Neuronal stem cell (in vitro differentiated cells): Measurements from ENCODE around the gene OSBPL6.

ENCODE experiments used
- DNase-seq: peaks from one replicate; pipeline ENCODE4 v3.0.0-alpha.2; 2013; ENCODE audit warnings: low spot score
- H2AFZ ChIP-seq: one replicate; pipeline ENCODE4 v1.6.1; 2013; ENCODE audit warnings: mild to moderate bottlenecking, low read length, inconsistent platforms
- H2AK5ac ChIP-seq: 2 replicates; pipeline ENCODE4 v1.6.1; 2013; ENCODE audit warnings: low read depth, mild to moderate bottlenecking, inconsistent platforms, low read length, moderate library complexity, mixed read lengths
- H2BK120ac ChIP-seq: 2 replicates; pipeline ENCODE4 v1.6.1; 2013; ENCODE audit warnings: low read depth, mild to moderate bottlenecking, inconsistent platforms, low read length, moderate library complexity, mixed read lengths
- H2BK12ac ChIP-seq: one replicate; pipeline ENCODE4 v1.6.1; 2013; ENCODE audit warnings: low read length, inconsistent platforms
- H2BK15ac ChIP-seq: 2 replicates; pipeline ENCODE4 v1.6.1; 2013; ENCODE audit warnings: mild to moderate bottlenecking, low read length, inconsistent platforms, mixed read lengths
- H2BK5ac ChIP-seq: one replicate; pipeline ENCODE4 v1.6.1; 2013; ENCODE audit warnings: inconsistent platforms, mild to moderate bottlenecking, low read length, moderate library complexity
- H3K14ac ChIP-seq: one replicate; pipeline ENCODE4 v1.6.1; 2013; ENCODE audit warnings: low read length, inconsistent platforms
- H3K18ac ChIP-seq: 2 replicates; pipeline ENCODE4 v1.6.1; 2013; ENCODE audit warnings: low read length, inconsistent platforms
- H3K23ac ChIP-seq: 2 replicates; pipeline ENCODE4 v1.6.1; 2013; ENCODE audit warnings: low read depth, mild to moderate bottlenecking, mixed read lengths, low read length, inconsistent platforms; ENCODE audit not compliant: poor library complexity
- H3K27ac ChIP-seq: replicated peaks from 3 replicates; pipeline ENCODE4 v1.5.1; 2013; ENCODE audit warnings: low read length, inconsistent platforms
- H3K27me3 ChIP-seq, 3 experiments: 2 replicates each; pipeline ENCODE4 v1.6.1; 2013; ENCODE audit warnings: low read length in 3 of 3, mild to moderate bottlenecking in 2 of 3, inconsistent platforms in 1 of 3, low read depth in 1 of 3, mixed read lengths in 1 of 3, moderate library complexity in 1 of 3; ENCODE audit not compliant: control insufficient read depth in 3 of 3, insufficient read depth in 3 of 3
- H3K36me3 ChIP-seq, 2 donors: replicated peaks in 1 of 2; 2 replicates each; pipeline ENCODE4 v1.6.1; 2013; ENCODE audit warnings: low read length in 2 of 2; ENCODE audit not compliant: control insufficient read depth in 2 of 2, insufficient read depth in 2 of 2
- H3K4ac ChIP-seq: 2 replicates; pipeline ENCODE4 v1.6.1; 2013; ENCODE audit warnings: inconsistent platforms, mild to moderate bottlenecking, low read length, moderate library complexity
- H3K4me1 ChIP-seq, 2 donors: 1 replicate in 1 of 2; 2 replicates in 1 of 2; pipeline ENCODE4 v1.6.1; 2013; ENCODE audit warnings: low read length in 2 of 2, low read depth in 1 of 2; ENCODE audit not compliant: control insufficient read depth in 2 of 2, insufficient read depth in 1 of 2
- H3K4me2 ChIP-seq: one replicate; pipeline ENCODE4 v1.6.1; 2013; ENCODE audit warnings: mild to moderate bottlenecking, low read length, inconsistent platforms; ENCODE audit not compliant: insufficient read depth, poor library complexity, severe bottlenecking
- H3K4me3 ChIP-seq, 2 donors: 2 replicates each; pipeline ENCODE4 v1.5.1; 2013; ENCODE audit warnings: low read length in 2 of 2, mild to moderate bottlenecking in 2 of 2, inconsistent platforms in 1 of 2, moderate library complexity in 1 of 2
- H3K79me1 ChIP-seq: one replicate; pipeline ENCODE4 v1.6.1; 2013; ENCODE audit warnings: low read depth, mild to moderate bottlenecking, inconsistent platforms, low read length, moderate library complexity
- H3K9ac ChIP-seq: one replicate; pipeline ENCODE4 v1.6.1; 2013; ENCODE audit warnings: mild to moderate bottlenecking, low read depth, low read length, inconsistent platforms; ENCODE audit not compliant: poor library complexity
- H3K9me3 ChIP-seq, 2 donors: replicated peaks in 1 of 2; 2 replicates each; pipeline versions ENCODE3 to v1.6.1; 2013; ENCODE audit warnings: low read length in 2 of 2, mild to moderate bottlenecking in 2 of 2, inconsistent platforms in 1 of 2, low read depth in 1 of 2, mixed read lengths in 1 of 2, moderate library complexity in 1 of 2; ENCODE audit not compliant: control insufficient read depth in 2 of 2, insufficient read depth in 1 of 2
- H4K8ac ChIP-seq: one replicate; pipeline ENCODE4 v1.6.1; 2013; ENCODE audit warnings: low read depth, mild to moderate bottlenecking, inconsistent platforms, low read length, moderate library complexity
- H4K91ac ChIP-seq: one replicate; pipeline ENCODE4 v1.6.1; 2013; ENCODE audit warnings: low read length, low read depth, mild to moderate bottlenecking, inconsistent platforms; ENCODE audit not compliant: poor library complexity
- WGBS, 2 donors: extraction: QIAGEN DNeasy Blood & Tissue Kit; methylation state at CpG; one replicate each; pipeline ENCODE4 v1.1.7; 2013; ENCODE audit warnings: missing lambda C conversion rate in 2 of 2, mixed read lengths in 1 of 2; ENCODE audit not compliant: insufficient read length in 2 of 2, insufficient replicate concordance in 1 of 2; ENCODE audit errors: extremely low coverage in 2 of 2; 5-methylcytosine and 5-hydroxymethylcytosine counted together

OSBPL6 gene

DNA sequence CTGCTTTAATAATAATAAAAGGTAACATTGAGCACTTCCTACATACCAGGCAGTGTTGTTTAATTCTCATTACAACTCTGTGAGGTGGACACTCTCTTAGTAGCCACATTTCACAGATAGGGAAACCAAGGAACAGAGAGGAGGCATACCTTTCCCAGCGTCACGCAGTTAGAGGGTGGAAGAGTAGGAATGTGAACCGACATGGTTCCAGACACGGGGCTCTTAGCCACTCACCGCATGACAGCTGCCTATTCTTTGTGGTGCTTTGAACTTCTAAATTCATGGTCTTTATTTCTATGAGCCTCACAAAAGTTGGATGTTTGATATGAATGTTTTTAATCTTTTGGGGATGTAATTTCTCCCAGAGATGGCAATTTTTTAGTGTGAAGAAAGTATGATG, 76.0 kb downstream of the OSBPL6 start:
- H3K27ac ChIP-seq, result no peak overlapping the region

DNA sequence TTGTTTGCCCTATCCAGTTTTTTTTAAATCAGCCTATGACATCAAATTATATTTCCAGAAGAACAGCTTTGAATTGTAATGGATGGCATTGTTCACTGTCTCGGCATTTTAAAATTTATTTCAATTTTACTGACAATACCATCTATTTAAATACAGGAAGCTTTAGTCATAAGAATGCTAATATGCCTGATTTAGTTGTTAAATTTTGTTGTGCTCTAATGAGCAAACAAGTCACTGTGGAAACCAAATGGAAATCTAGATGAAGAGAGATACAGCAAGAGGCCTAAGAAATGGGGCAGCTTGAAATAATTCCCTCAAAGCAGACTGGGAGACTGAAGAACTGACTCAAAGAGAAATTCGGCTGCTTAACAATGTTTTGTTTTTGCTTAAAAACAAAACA, 76.8 kb downstream of the OSBPL6 start:
- H4K91ac ChIP-seq, result no peak overlapping the region
- no peak overlapping the region for H4K8ac ChIP-seq
- H2AFZ ChIP-seq, result no peak overlapping the region
- no peak overlapping the region for H2AK5ac ChIP-seq
- no peak overlapping the region for H3K27ac ChIP-seq
- H3K14ac ChIP-seq, result no peak overlapping the region
- no peak overlapping the region for H3K4me2 ChIP-seq
- WGBS, 2 donors, result no CpG with 5 or more reads among the region's 2 CpGs
- H3K9ac ChIP-seq, result no peak overlapping the region
- no peaks in the 10 kb centered on the region for H3K9me3 ChIP-seq
- no peak overlapping the region for H2BK5ac ChIP-seq
- no peaks in the 10 kb centered on the region for H3K79me1 ChIP-seq
- H3K36me3 ChIP-seq, result no peaks in the 10 kb centered on the region
- no peak overlapping the region for H3K4me3 ChIP-seq
- H3K4me1 ChIP-seq, result peaks cover 0 to 2% of the 10 kb centered on the region in 2 donors
- H3K27me3 ChIP-seq, result no peaks in the 10 kb centered on the region
- no peak overlapping the region for H3K18ac ChIP-seq
- H3K23ac ChIP-seq, result no peak overlapping the region
- H3K4ac ChIP-seq, result no peak overlapping the region
- DNase-seq, result no peak
- H2BK12ac ChIP-seq, result no peak overlapping the region
- H2BK120ac ChIP-seq, result no peak overlapping the region
- H2BK15ac ChIP-seq, result no peak overlapping the region

More for the DNA sequence above, 76.0 kb downstream of the OSBPL6 start:
- peaks cover 0 to 2% of the 10 kb centered on the region in 2 donors for H3K4me1 ChIP-seq
- no peaks in the 10 kb centered on the region for H3K27me3 ChIP-seq
- H3K9me3 ChIP-seq, result no peaks in the 10 kb centered on the region
- H3K4ac ChIP-seq, result no peak overlapping the region
- no peak overlapping the region for H3K18ac ChIP-seq
- no peak overlapping the region for H2BK120ac ChIP-seq
- no peak for DNase-seq
- no peak overlapping the region for H4K91ac ChIP-seq
- H2AFZ ChIP-seq, result no peak overlapping the region
- H4K8ac ChIP-seq, result no peak overlapping the region
- H3K14ac ChIP-seq, result no peak overlapping the region
- WGBS, 2 donors, result no CpG with 5 or more reads among the region's 5 CpGs
- no peak overlapping the region for H2BK12ac ChIP-seq
- H3K4me3 ChIP-seq, result no peak overlapping the region
- H3K79me1 ChIP-seq, result no peaks in the 10 kb centered on the region
- no peak overlapping the region for H2BK5ac ChIP-seq
- H2AK5ac ChIP-seq, result no peak overlapping the region
- H3K23ac ChIP-seq, result no peak overlapping the region
- H3K36me3 ChIP-seq, result no peaks in the 10 kb centered on the region
- H3K9ac ChIP-seq, result no peak overlapping the region
- no peak overlapping the region for H3K4me2 ChIP-seq
- H2BK15ac ChIP-seq, result no peak overlapping the region

DNA sequence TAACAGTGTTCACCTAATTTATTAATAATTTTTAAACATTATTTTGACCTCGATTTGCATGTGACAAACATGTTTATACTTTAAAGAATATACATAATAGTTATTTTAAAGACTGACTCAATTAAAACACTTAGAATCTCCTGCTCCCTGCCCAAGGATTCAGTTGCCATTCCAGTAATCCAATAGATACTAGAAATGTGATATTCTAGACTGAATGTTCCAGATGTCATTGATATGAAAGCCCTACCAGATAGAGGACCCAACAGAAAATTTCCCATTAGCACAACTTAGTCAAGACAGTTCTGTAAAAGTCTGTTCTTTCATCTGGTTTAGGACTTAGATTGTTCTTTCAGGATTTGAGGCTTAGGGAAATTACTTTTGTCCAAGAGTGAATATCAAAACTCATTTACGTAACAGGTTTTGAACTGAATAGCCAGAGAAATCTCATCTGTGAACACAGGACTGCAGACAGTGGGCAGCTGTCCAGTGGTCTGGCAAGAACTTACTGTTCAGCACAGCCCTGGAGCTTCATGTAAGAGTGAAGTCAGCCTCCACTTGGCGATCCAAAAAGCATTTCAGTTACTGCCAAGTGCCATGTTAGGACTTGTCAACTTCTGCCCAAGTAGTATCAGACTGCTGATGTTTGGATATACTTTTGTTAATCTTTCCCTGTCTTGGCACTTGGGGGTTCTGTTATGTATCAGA, 77.5 kb downstream of the OSBPL6 start:
- Histone ChIP-seq H2BK5ac (no peak overlapping the region), H3K9ac (no peak overlapping the region), H3K18ac (no peak overlapping the region), H3K14ac (no peak overlapping the region), H3K36me3 (no peaks in the 10 kb centered on the region), H2BK120ac (no peak overlapping the region), H2BK15ac (no peak overlapping the region), H4K8ac (no peak overlapping the region), H2BK12ac (no peak overlapping the region), H3K79me1 (no peaks in the 10 kb centered on the region), H3K4me2 (no peak overlapping the region), H3K27me3 (no peaks in the 10 kb centered on the region), H3K9me3 (no peaks in the 10 kb centered on the region), H3K4me1 (no peaks in the 10 kb centered on the region), H3K23ac (no peak overlapping the region), H3K4ac (no peak overlapping the region), H3K27ac (no peak overlapping the region), H3K4me3 (no peak overlapping the region), H2AK5ac (no peak overlapping the region), H4K91ac (no peak overlapping the region), H2AFZ (no peak overlapping the region)
- WGBS, 2 donors, result no CpG with 5 or more reads among the region's 3 CpGs
- DNase-seq, result no peak

DNA sequence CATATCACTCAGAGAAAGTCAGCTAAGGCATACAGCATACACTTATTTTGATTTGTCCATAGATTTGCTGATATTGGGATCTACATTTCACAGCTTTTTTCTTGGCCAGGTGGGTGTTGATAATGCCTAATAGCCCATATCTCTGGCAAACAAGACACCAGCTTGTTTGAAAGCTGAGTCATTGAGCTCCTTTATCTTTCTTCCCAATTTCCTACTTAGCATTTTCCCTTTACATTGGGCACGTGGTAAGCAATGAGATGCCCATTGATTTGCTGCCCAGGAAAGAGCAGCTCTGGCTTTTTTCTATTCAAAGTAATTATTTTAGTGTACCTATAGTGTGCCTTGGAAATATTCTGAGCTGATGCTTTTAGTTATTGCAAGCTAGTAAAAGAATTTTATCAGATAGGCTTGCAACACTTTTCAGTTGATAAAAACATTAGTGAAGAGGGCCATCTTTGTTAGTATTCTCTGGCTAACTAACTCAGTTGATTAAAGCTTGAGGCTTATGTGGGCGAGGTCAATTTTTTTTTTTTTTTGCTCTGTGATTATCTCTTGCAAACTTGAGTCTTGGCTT, 79.6 kb downstream of the OSBPL6 start:
- Histone ChIP-seq H2AFZ (no peak overlapping the region), H3K4ac (no peak overlapping the region), H2BK120ac (no peak overlapping the region), H4K8ac (no peak overlapping the region), H3K9ac (no peak overlapping the region), H4K91ac (no peak overlapping the region), H3K4me1 (peaks cover 4 to 6% of the 10 kb centered on the region in 2 donors), H2BK15ac (no peak overlapping the region), H3K4me3 (no peak overlapping the region), H3K14ac (no peak overlapping the region), H3K79me1 (no peaks in the 10 kb centered on the region), H3K23ac (no peak overlapping the region), H3K36me3 (no peaks in the 10 kb centered on the region), H3K27ac (no peak overlapping the region), H3K18ac (no peak overlapping the region), H3K4me2 (no peak overlapping the region), H2AK5ac (no peak overlapping the region), H3K27me3 (no peaks in the 10 kb centered on the region), H2BK5ac (no peak overlapping the region), H2BK12ac (no peak overlapping the region), H3K9me3 (no peaks in the 10 kb centered on the region)
- no CpG with 5 or more reads among the region's 2 CpGs for WGBS, 2 donors
- DNase-seq, result no peak
